ENCODE measurements around the gene MYO9B. TPM values are rescaled to one million over a fixed set of nuclear protein-coding genes. Genes with fewer than 3 reads are reported as not detected.

Gene MYO9B
- total and polyA plus RNA-seq, 12 donors, result 19.9 to 55.2 (median 27.9) TPM

- 97% methylated on average over 6 of the region's 6 CpGs for WGBS, 2 donors
- Histone ChIP-seq H3K27me3 (no peaks in the 10 kb centered on the region), H3K4me1 (peaks cover 8 to 45% (median 34%) of the 10 kb centered on the region in 9 donors), H3K27ac (peak overlapping the region in 6 of 10 donors; percentile 22 to 94 (median 80)), H3K9me3 (no peaks in the 10 kb centered on the region), H3K36me3 (peaks cover 0 to 37% (median 0%) of the 10 kb centered on the region in 9 donors), H3K4me3 (no peak overlapping the region)
- intact Hi-C loops (cut with DNase I), result no loop called here
- no peak for TF ChIP-seq CTCF (IDR thresholded peaks at IDR 0.05)
- ATAC-seq (no peak), DNase-seq (no peak)
Observed at GRCh38 chr19:17240826-17241399, 165.3 kb downstream of the MYO9B start.

DNA sequence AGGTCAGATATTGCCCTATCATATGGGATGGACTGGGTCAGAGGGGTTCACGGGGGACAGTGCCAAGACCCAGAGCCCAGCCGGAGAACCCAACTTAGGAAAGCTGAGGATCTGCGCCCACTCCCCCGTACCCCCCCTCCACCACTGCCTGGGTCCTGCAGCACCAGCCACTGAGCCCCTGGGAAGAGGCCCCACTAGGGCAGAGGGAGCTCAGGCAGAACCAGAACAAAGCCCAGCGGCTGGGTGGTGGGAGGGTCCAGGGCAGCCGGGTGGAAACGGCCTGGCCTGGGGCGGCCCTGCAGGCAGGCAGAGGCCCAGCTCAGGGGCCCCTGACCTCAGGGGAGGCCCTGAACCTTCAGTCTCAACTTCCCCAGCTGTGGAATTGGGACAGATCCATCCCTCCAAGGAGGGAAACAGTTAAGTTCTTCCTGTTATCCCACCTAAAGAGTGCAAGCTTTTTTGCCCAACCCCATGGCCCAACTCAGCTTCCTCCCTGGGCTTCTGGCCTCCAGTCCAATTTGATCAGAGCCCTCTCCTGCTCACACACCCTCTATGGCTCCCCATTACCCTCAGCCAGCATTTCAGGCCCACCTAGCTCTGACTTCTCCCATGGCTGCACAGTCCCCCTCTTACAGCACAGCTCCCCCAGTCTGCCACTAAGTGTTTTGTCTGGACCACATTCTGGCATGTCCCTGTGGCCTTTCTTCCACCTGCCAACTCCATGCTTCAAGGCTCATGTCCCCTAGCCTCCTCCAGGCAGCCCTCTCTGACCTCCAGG, 167.0 kb downstream of the MYO9B start:
- ATAC-seq (no peak), DNase-seq (no peak)
- Histone ChIP-seq H3K27me3 (no peaks in the 10 kb centered on the region), H3K36me3 (peaks cover 0 to 30% (median 0%) of the 10 kb centered on the region in 9 donors), H3K9me3 (no peaks in the 10 kb centered on the region), H3K4me1 (peaks cover 10 to 49% (median 36%) of the 10 kb centered on the region in 9 donors), H3K27ac (peak overlapping the region in 8 of 10 donors; percentile 48 to 94 (median 88)), H3K4me3 (peak overlapping the region in 5 of 10 donors; percentile 75 to 93 (median 89))
- WGBS, 2 donors, result 61 to 64% methylated on average over 8 of the region's 8 CpGs
- no peak for TF ChIP-seq CTCF (IDR thresholded peaks at IDR 0.05)
- intact Hi-C loops (cut with DNase I), result no loop called here

DNA sequence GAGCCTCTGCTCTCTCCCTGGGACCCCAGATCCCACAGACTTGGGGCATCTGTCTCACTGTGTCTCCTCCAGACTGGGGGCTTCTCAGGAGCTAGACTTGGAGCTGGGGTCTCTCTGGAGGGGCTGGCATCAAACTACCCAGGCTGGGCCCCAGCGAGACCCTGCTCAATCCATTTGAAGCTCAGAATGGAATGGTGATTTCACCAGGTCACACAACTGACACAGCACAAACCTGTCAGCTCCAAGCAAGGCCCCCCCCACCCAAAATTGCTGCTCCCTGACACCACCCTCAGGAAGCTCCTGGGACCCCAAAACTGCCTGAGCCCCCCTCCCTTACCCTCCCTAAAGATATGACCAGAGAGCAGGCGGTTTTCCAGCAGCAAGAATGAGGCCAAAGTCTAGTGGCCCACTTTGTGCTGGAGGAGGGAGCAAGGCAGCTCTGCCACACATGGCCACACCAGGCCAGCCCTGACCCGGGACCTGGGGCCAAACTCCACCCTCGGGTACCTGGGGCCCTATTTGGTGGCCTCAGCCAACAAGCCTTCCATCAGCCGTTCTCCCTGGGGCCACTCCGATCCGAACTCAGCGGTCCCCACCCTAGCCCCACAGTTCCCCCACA, 167.7 kb downstream of the MYO9B start:
- DNase-seq (no peak), ATAC-seq (peak in 2 of 8 donors; percentile 7 to 15)
- Histone ChIP-seq H3K9me3 (no peaks in the 10 kb centered on the region), H3K27ac (peak overlapping the region; percentile 78 to 94 (median 87)), H3K36me3 (peaks cover 0 to 23% (median 0%) of the 10 kb centered on the region in 9 donors), H3K4me3 (peak overlapping the region; percentile 61 to 93 (median 87)), H3K4me1 (peaks cover 10 to 55% (median 36%) of the 10 kb centered on the region in 9 donors), H3K27me3 (no peaks in the 10 kb centered on the region)
- intact Hi-C loops (cut with DNase I), result no loop called here
- no peak for TF ChIP-seq CTCF (IDR thresholded peaks at IDR 0.05)
- WGBS, 2 donors, result 27 to 30% methylated on average over 8 of the region's 8 CpGs
